IPS-15b (cell line): Measurements from ENCODE around the gene ODR4.
"Not testable (repeated sequence)": the region's sequence is repeated elsewhere in the genome, so short reads cannot be mapped to it uniquely, and the experiment has no call there.

Experiments
- H3K27me3 ChIP-seq: one replicate; pipeline ENCODE4 v1.6.1; 2013; ENCODE audit warnings: low read length; ENCODE audit not compliant: control insufficient read depth, insufficient read depth
- H3K36me3 ChIP-seq: one replicate; pipeline ENCODE4 v1.6.1; 2013; ENCODE audit warnings: low read length; ENCODE audit not compliant: control insufficient read depth, insufficient read depth
- H3K4me1 ChIP-seq: one replicate; pipeline ENCODE4 v1.6.1; 2013; ENCODE audit warnings: mild to moderate bottlenecking, low read length; ENCODE audit not compliant: control insufficient read depth, insufficient read depth
- H3K4me3 ChIP-seq: one replicate; pipeline ENCODE4 v1.5.1; 2013; ENCODE audit warnings: low read depth, low read length
- H3K9ac ChIP-seq: one replicate; pipeline ENCODE4 v1.6.1; 2013; ENCODE audit warnings: low read depth, mild to moderate bottlenecking, low read length
- H3K9me3 ChIP-seq: one replicate; pipeline ENCODE4 v1.6.1; 2013; ENCODE audit warnings: mild to moderate bottlenecking, low read length; ENCODE audit not compliant: control insufficient read depth, insufficient read depth

Gene ODR4

DNA sequence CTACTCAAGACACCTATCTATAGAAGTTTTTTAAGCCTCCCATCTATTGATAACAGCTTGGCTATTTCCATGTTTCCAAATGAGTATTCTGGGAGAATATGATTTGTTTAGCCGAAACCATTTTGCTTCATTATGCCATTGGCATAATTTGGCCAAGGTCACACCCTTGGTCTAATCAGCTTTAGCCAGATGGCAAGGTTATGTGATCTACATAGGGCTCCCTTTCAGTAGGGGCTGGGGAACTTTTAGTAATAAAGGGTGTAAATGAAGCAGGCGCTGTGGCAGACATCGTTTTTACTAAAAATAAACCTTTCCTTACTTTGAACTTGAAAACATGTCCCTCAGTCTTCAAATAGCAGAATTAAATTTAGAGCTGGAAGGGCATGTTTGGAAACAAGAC lies 88.3 kb downstream of the ODR4 start:
- Histone ChIP-seq H3K4me1 (no peaks in the 10 kb centered on the region), H3K27me3 (no peaks in the 10 kb centered on the region), H3K36me3 (no peaks in the 10 kb centered on the region), H3K9ac (no peak overlapping the region), H3K4me3 (no peak overlapping the region), H3K9me3 (no peaks in the 10 kb centered on the region)

- not testable (repeated sequence) for H3K9me3 ChIP-seq, H3K4me1 ChIP-seq, H3K36me3 ChIP-seq, H3K9ac ChIP-seq, H3K27me3 ChIP-seq, H3K4me3 ChIP-seq
These were observed 89.9 kb downstream of the ODR4 start for GRCh38 chr1:186465491-186465890.

DNA sequence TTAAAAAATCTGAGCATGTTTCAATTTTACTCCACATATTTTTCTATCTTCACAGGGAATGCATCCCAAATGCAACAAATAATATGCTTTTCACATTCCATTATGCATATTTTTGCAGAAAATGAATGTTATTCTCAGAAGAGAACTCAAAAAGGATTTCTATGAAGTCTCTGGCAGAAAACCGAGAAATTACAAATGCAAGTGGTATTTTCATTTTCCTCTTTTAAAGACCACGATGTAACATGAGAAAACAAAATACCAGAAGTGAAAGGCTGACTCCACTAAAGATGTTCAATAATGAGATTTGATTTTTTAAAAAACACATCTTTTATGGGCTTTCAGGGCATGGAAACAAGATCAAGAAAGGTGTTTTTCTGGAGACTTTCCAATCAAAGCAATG lies 90.3 kb downstream of the ODR4 start:
- no peak overlapping the region for H3K4me3 ChIP-seq
- H3K9me3 ChIP-seq = no peaks in the 10 kb centered on the region
- H3K27me3 ChIP-seq = no peaks in the 10 kb centered on the region
- H3K36me3 ChIP-seq = no peaks in the 10 kb centered on the region
- no peak overlapping the region for H3K9ac ChIP-seq
- no peaks in the 10 kb centered on the region for H3K4me1 ChIP-seq
